ENCODE results near the gene USP7.

Gene USP7

DNA sequence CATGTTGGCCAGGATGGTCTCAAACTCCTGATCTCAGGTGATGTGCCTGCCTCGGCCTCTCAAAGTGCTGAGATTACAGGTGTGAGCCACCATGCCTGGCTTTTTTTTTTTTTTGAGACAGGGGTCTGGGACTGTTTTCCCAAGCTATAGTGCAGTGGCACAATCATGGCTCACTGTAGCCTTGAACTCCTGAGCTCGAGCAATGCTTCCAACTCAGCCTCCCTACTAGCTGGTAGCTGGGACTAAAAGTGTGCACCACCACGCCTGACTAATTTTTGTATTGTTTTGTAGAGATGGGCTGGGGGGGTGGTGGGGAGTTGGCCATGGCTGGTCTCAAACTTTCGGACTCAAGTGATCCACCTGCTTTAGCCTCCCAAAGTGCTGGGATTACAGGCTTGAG lies 36.1 kb upstream of the USP7 start:
- Histone ChIP-seq H3K36me3 (ENCODE audit: control insufficient read depth, insufficient read depth, low read length) (no peaks in the 10 kb centered on the region), H3K4me3 (replicated peaks; ENCODE audit: low read depth, low read length) (no peak overlapping the region), H3K27me3 (replicated peaks; ENCODE audit: control insufficient read depth, insufficient read depth, low read length) (no peaks in the 10 kb centered on the region)
- TF ChIP-seq, protein P1, sequence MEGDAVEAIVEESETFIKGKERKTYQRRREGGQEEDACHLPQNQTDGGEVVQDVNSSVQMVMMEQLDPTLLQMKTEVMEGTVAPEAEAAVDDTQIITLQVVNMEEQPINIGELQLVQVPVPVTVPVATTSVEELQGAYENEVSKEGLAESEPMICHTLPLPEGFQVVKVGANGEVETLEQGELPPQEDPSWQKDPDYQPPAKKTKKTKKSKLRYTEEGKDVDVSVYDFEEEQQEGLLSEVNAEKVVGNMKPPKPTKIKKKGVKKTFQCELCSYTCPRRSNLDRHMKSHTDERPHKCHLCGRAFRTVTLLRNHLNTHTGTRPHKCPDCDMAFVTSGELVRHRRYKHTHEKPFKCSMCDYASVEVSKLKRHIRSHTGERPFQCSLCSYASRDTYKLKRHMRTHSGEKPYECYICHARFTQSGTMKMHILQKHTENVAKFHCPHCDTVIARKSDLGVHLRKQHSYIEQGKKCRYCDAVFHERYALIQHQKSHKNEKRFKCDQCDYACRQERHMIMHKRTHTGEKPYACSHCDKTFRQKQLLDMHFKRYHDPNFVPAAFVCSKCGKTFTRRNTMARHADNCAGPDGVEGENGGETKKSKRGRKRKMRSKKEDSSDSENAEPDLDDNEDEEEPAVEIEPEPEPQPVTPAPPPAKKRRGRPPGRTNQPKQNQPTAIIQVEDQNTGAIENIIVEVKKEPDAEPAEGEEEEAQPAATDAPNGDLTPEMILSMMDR (IDR thresholded peaks at IDR 0.05; ENCODE audit: insufficient read depth, low read length, poor library complexity, severe bottlenecking): no peak
- no peak for DNase-seq (ENCODE audit: extremely low read depth, insufficient read length)

DNA sequence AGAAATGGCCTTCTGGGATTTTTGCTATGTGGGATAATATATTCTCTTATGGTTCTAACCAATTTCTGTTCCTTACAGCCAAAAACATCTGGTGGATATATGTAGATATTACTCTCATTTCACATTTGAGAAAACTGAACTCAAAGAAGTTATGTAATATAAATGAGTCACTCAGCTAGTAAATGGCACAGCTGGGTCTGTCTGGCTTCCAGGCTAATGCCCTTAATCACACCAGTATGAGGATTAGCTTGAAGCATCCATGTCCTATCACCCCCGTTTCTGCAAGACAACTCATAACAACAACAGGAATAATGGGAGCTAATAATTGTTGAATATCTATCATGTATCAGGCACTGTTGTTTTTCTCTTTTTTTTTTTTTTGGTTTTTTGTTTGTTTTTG lies 34.4 kb upstream of the USP7 start:
- no peak overlapping the region for H3K4me3 ChIP-seq (replicated peaks; ENCODE audit: low read depth, low read length)
- TF ChIP-seq, protein P1 (IDR thresholded peaks at IDR 0.05; ENCODE audit: insufficient read depth, low read length, poor library complexity, severe bottlenecking): no peak
- no peak for DNase-seq (ENCODE audit: extremely low read depth, insufficient read length)
- H3K36me3 ChIP-seq (ENCODE audit: control insufficient read depth, insufficient read depth, low read length): no peaks in the 10 kb centered on the region
- no peaks in the 10 kb centered on the region for H3K27me3 ChIP-seq (replicated peaks; ENCODE audit: control insufficient read depth, insufficient read depth, low read length)

DNA sequence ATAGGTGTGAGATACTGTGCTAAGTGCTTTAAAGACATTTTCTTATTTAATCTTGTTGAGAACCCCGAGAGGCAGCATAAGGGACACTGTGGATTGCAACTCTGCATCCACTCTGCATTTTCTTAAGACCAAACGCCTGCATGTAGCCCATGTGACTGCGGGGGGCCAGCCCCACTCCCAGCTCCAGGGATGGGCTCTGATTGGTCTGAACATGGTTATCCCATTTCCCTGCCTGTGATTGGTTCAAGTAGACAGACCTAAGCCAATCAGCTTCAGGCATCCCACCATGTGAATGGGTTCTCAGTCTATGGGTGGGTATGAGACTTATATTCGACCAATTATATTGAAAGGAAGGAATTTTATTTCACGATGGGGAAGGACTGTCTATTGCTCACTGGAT lies 33.2 kb upstream of the USP7 start:
- no peaks in the 10 kb centered on the region for H3K36me3 ChIP-seq (ENCODE audit: control insufficient read depth, insufficient read depth, low read length)
- no peaks in the 10 kb centered on the region for H3K27me3 ChIP-seq (replicated peaks; ENCODE audit: control insufficient read depth, insufficient read depth, low read length)
- no peak for DNase-seq (ENCODE audit: extremely low read depth, insufficient read length)
- TF ChIP-seq, protein P1 (IDR thresholded peaks at IDR 0.05; ENCODE audit: insufficient read depth, low read length, poor library complexity, severe bottlenecking): no peak
- no peak overlapping the region for H3K4me3 ChIP-seq (replicated peaks; ENCODE audit: low read depth, low read length)

DNA sequence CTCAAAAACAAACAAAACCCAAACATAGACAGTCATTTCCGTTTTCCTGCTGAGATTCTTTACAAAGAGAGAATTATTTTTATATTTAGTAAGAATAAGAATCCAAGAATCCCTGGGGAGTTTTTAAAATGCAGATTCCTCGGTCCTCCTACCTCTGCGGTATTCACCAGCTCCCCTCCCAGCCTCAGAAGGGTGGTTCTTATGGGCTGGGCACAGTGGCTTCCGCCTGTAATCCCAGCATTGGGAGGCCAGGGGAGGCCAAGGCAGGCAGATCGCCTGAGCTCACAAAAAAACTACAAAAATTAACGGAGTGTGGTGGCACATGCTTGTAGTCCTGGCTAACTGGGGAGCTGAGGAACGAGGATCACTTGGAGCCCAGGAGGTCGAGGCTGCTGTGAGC lies 26.7 kb upstream of the USP7 start:
- Histone ChIP-seq H3K27me3 (replicated peaks; ENCODE audit: control insufficient read depth, insufficient read depth, low read length) (no peaks in the 10 kb centered on the region), H3K36me3 (ENCODE audit: control insufficient read depth, insufficient read depth, low read length) (no peaks in the 10 kb centered on the region), H3K4me3 (replicated peaks; ENCODE audit: low read depth, low read length) (no peak overlapping the region)
- TF ChIP-seq, protein P1 (IDR thresholded peaks at IDR 0.05; ENCODE audit: insufficient read depth, low read length, poor library complexity, severe bottlenecking): no peak
- DNase-seq (ENCODE audit: extremely low read depth, insufficient read length): no peak

DNA sequence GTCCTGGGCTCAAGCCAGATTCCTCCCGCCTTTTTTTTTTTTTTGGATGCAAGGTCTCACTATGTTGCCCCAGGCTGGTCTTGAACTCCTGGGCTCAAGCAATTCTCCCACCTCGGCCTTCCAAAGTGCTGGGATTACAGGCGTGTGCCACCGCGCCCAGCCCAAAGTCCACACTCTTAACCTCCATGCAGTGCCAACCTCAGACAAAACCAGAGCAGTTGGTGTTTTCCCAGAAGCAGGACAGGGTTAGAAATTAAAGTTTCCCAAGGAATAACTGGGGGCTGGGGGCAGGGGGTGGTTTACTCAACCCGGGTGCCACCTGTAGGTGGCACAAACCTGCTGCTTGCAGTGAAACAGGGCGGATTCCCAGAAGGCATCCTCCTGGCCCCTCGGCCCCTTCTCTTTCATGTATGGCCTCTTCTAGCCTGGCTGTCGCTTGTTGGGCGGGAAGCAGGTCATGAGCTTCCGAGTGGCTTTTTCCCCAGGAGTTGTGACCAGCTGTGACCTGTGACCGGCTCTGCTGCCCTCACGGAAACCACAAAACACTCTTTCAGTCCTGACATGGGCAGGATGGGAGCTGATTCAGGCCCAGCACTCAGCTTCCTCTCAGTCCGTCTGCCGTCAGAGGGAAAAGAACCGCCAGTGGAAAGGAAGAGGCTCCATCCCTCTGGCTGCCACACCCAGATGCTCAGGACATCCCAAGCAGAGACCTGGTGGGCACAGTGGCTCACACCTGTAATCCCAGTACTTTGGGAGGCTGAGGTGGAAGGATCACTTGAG lies 25.6 kb upstream of the USP7 start:
- DNase-seq (ENCODE audit: extremely low read depth, insufficient read length): no peak
- Histone ChIP-seq H3K36me3 (ENCODE audit: control insufficient read depth, insufficient read depth, low read length) (no peaks in the 10 kb centered on the region), H3K4me3 (replicated peaks; ENCODE audit: low read depth, low read length) (no peak overlapping the region), H3K27me3 (replicated peaks; ENCODE audit: control insufficient read depth, insufficient read depth, low read length) (no peaks in the 10 kb centered on the region)
- TF ChIP-seq, protein P1 (IDR thresholded peaks at IDR 0.05; ENCODE audit: insufficient read depth, low read length, poor library complexity, severe bottlenecking): no peak

DNA sequence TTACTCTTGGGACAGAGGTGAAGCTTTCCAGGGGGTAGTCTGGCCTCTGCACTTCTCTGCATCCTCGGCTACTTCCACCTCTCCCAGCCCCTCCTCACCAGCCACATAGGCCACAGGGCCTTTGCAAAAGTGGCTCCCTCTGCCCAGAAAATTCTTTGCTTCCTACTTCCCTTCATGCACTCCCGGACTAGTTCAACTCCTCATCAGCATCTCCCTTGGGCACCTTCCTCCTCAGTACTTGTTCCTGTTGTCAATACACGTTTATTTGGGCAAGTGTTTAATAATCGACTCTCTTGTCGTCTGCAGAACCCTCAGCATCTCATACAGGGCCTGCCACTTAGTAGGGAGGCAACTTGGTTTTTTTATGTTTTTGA lies 23.1 kb upstream of the USP7 start:
- no peak for DNase-seq (ENCODE audit: extremely low read depth, insufficient read length)
- H3K36me3 ChIP-seq (ENCODE audit: control insufficient read depth, insufficient read depth, low read length): no peaks in the 10 kb centered on the region
- H3K4me3 ChIP-seq (replicated peaks; ENCODE audit: low read depth, low read length): no peak overlapping the region
- H3K27me3 ChIP-seq (replicated peaks; ENCODE audit: control insufficient read depth, insufficient read depth, low read length): no peaks in the 10 kb centered on the region
- TF ChIP-seq, protein P1 (IDR thresholded peaks at IDR 0.05; ENCODE audit: insufficient read depth, low read length, poor library complexity, severe bottlenecking): no peak
